Iris pigment epithelial cell (primary cell): ENCODE data around the gene PLPP3.

Experiments
- DNase-seq: peaks from one replicate; pipeline ENCODE4 v3.0.0-alpha.2; 2011; ENCODE audit warnings: low read depth

The PLPP3 gene

GRCh38 chr1:56462209-56462608, 117.2 kb downstream of the PLPP3 start:
- no peak for DNase-seq

- DNase-seq = no peak
Measured at GRCh38 chr1:56461158-56462127, 117.9 kb downstream of the PLPP3 start.

GRCh38 chr1:56459260-56459659, 120.1 kb downstream of the PLPP3 start:
- DNase-seq = peak; percentile 15

- DNase-seq = no peak
Measured at GRCh38 chr1:56457756-56458375, 121.5 kb downstream of the PLPP3 start.

- peak; percentile 50 for DNase-seq
Measured at GRCh38 chr1:56456435-56457101, 122.8 kb downstream of the PLPP3 start.

- DNase-seq = no peak
Measured at GRCh38 chr1:56453417-56454078, 125.8 kb downstream of the PLPP3 start.

- no peak for DNase-seq
Measured at GRCh38 chr1:56453016-56453415, 126.3 kb downstream of the PLPP3 start.

GRCh38 chr1:56452027-56453011, 127.0 kb downstream of the PLPP3 start:
- no peak for DNase-seq

GRCh38 chr1:56451491-56451890, 127.9 kb downstream of the PLPP3 start:
- DNase-seq = no peak

GRCh38 chr1:56450004-56450666, 129.2 kb downstream of the PLPP3 start:
- DNase-seq = no peak

- no peak for DNase-seq
Measured at GRCh38 chr1:56448529-56449300, 130.6 kb downstream of the PLPP3 start.

GRCh38 chr1:56447823-56448222, 131.5 kb downstream of the PLPP3 start:
- no peak for DNase-seq

GRCh38 chr1:56446531-56447098, 132.7 kb downstream of the PLPP3 start:
- peak; percentile 7 for DNase-seq

GRCh38 chr1:56444960-56445646, 134.3 kb downstream of the PLPP3 start:
- no peak for DNase-seq
